Activated CD8-positive, alpha-beta memory T cell treated with anti-CD3 and anti-CD28 coated beads, Interleukin-2, amount 50 U/mL, for 1 hour (primary cell): ENCODE data around the gene TAF6.
"Not testable (repeated sequence)": the region's sequence is repeated elsewhere in the genome, so short reads cannot be mapped to it uniquely, and the experiment has no call there.

Source experiments
- DNase-seq: peaks from one replicate; pipeline ENCODE4 v3.0.0-alpha.2; 2020; ENCODE audit errors: extremely low read depth

TAF6 gene

GRCh38 chr7:100152404-100152803, 33.2 kb upstream of the TAF6 start:
- DNase-seq, result no peak

GRCh38 chr7:100148559-100149328, 29.6 kb upstream of the TAF6 start, which contains the start of gene LAMTOR4:
Gene LAMTOR4 (plus strand): TSS chr7:100148918. CDS start chr7:100148973, 55 bp downstream.
- peak; percentile 95 for DNase-seq

GRCh38 chr7:100148225-100148558, 29.0 kb upstream of the TAF6 start:
- no peak for DNase-seq

- DNase-seq, result no peak
Observed at GRCh38 chr7:100147278-100147677, 28.1 kb upstream of the TAF6 start.

GRCh38 chr7:100146350-100146749, 27.2 kb upstream of the TAF6 start:
- DNase-seq, result not testable (repeated sequence)

- DNase-seq, result no peak
Observed at GRCh38 chr7:100142461-100142860, 23.3 kb upstream of the TAF6 start.

GRCh38 chr7:100141555-100141949, 22.4 kb upstream of the TAF6 start:
- DNase-seq, result no peak

- DNase-seq, result no peak
Observed at GRCh38 chr7:100137851-100138760, 18.9 kb upstream of the TAF6 start.

GRCh38 chr7:100132697-100133151, 13.6 kb upstream of the TAF6 start:
- no peak for DNase-seq

GRCh38 chr7:100132126-100132525, 13.0 kb upstream of the TAF6 start:
- no peak for DNase-seq

- no peak for DNase-seq
Observed at GRCh38 chr7:100130608-100131453, 11.7 kb upstream of the TAF6 start.

- not testable (repeated sequence) for DNase-seq
Observed at GRCh38 chr7:100130220-100130607, 11.1 kb upstream of the TAF6 start.

- DNase-seq, result no peak
Observed at GRCh38 chr7:100128637-100128963, 9.4 kb upstream of the TAF6 start.

- DNase-seq, result no peak
Observed at GRCh38 chr7:100127866-100128636, 8.9 kb upstream of the TAF6 start.

GRCh38 chr7:100126931-100127865, 8.0 kb upstream of the TAF6 start, which contains the start of gene MBLAC1:
Gene MBLAC1 (plus strand): TSS chr7:100126967. CDS start chr7:100127396, 429 bp downstream.
- peak; percentile 86 for DNase-seq

- no peak for DNase-seq
Observed at GRCh38 chr7:100126239-100126930, 7.2 kb upstream of the TAF6 start.

- no peak for DNase-seq
Observed at GRCh38 chr7:100124301-100125230, 5.4 kb upstream of the TAF6 start.

GRCh38 chr7:100122568-100122967, 3.4 kb upstream of the TAF6 start:
- DNase-seq, result no peak
